ENCODE data around the gene PIK3C2G. TPM values are rescaled to one million over a fixed set of nuclear protein-coding genes. Genes with fewer than 3 reads are reported as not detected.

PIK3C2G gene
- total RNA-seq, 2 experiments from 2014 or later = not detected

GRCh38 chr12:18281941-18282340 is 20.6 kb downstream of the PIK3C2G start:
- Histone ChIP-seq H3K4me3 (ENCODE audit: low read depth, low read length, poor library complexity, severe bottlenecking) (no peak overlapping the region), H2AFZ (ENCODE audit: low read length) (no peak overlapping the region), H3K36me3 (ENCODE audit: insufficient read depth, low read length) (no peaks in the 10 kb centered on the region), H3K27ac (ENCODE audit: low read depth, low read length, poor library complexity, severe bottlenecking) (no peak overlapping the region), H3K4me2 (ENCODE audit: low read length) (no peak overlapping the region), H3K4me1 (ENCODE audit: insufficient read depth, low read length, poor library complexity, severe bottlenecking) (no peaks in the 10 kb centered on the region), H3K9me3 (ENCODE audit: low read length) (no peaks in the 10 kb centered on the region), H3K79me2 (ENCODE audit: insufficient read depth, low read depth, low read length) (no peaks in the 10 kb centered on the region), H4K20me1 (ENCODE audit: insufficient read depth, low read length) (no peaks in the 10 kb centered on the region), H3K9me2 (ENCODE audit: insufficient read depth, low read length) (no peaks in the 10 kb centered on the region)
- TF ChIP-seq EZH2phosphoT487 (IDR thresholded peaks at IDR 0.05; ENCODE audit: borderline replicate concordance, low read depth, low read length) = no peak
- no peak for TF ChIP-seq CTCF (conservative IDR thresholded peaks at IDR 0.05; ENCODE audit: low read length)
- no TSS peak for BruUV-seq (replicated peaks)
- intact Hi-C loops (cut with micrococcal nuclease; ENCODE audit: unreplicated experiment) = no loop called here
- CTCF ChIA-PET (ENCODE audit: unreplicated experiment) = no interaction called here
- no peak for DNase-seq (ENCODE audit: low spot score)
- POLR2A ChIA-PET = interaction anchor here (1.2 kb wide), 1 partner anchor 9 kb away, joined by 3 read pairs; no protein-coding TSS in a partner anchor

- H3K4me1 ChIP-seq (ENCODE audit: insufficient read depth, low read length, poor library complexity, severe bottlenecking) = no peaks in the 10 kb centered on the region
- ChIA-PET POLR2A (no interaction called here), CTCF (ENCODE audit: unreplicated experiment) (no interaction called here)
- no peaks in the 10 kb centered on the region for H3K9me3 ChIP-seq (ENCODE audit: low read length)
- no peak for TF ChIP-seq CTCF (conservative IDR thresholded peaks at IDR 0.05; ENCODE audit: low read length)
- intact Hi-C loops (cut with micrococcal nuclease; ENCODE audit: unreplicated experiment) = no loop called here
- no peak overlapping the region for H2AFZ ChIP-seq (ENCODE audit: low read length)
- no peak for DNase-seq (ENCODE audit: low spot score)
- H3K9me2 ChIP-seq (ENCODE audit: insufficient read depth, low read length) = no peaks in the 10 kb centered on the region
- no peak overlapping the region for H3K4me2 ChIP-seq (ENCODE audit: low read length)
- BruUV-seq (replicated peaks) = no TSS peak
- no peak overlapping the region for H3K4me3 ChIP-seq (ENCODE audit: low read depth, low read length, poor library complexity, severe bottlenecking)
- H4K20me1 ChIP-seq (ENCODE audit: insufficient read depth, low read length) = no peaks in the 10 kb centered on the region
- no peaks in the 10 kb centered on the region for H3K79me2 ChIP-seq (ENCODE audit: insufficient read depth, low read depth, low read length)
- no peaks in the 10 kb centered on the region for H3K36me3 ChIP-seq (ENCODE audit: insufficient read depth, low read length)
- no peak overlapping the region for H3K27ac ChIP-seq (ENCODE audit: low read depth, low read length, poor library complexity, severe bottlenecking)
These were observed 22.5 kb downstream of the PIK3C2G start for GRCh38 chr12:18283831-18284230.

- no peak overlapping the region for H3K27ac ChIP-seq (ENCODE audit: low read depth, low read length, poor library complexity, severe bottlenecking)
- H2AFZ ChIP-seq (ENCODE audit: low read length) = no peak overlapping the region
- CTCF ChIA-PET (ENCODE audit: unreplicated experiment) = no interaction called here
- intact Hi-C loops (cut with micrococcal nuclease; ENCODE audit: unreplicated experiment) = no loop called here
- no peak for DNase-seq (ENCODE audit: low spot score)
- BruUV-seq (replicated peaks) = no TSS peak
- no peaks in the 10 kb centered on the region for H3K79me2 ChIP-seq (ENCODE audit: insufficient read depth, low read depth, low read length)
- no peak overlapping the region for H3K4me2 ChIP-seq (ENCODE audit: low read length)
- H4K20me1 ChIP-seq (ENCODE audit: insufficient read depth, low read length) = no peaks in the 10 kb centered on the region
- H3K4me1 ChIP-seq (ENCODE audit: insufficient read depth, low read length, poor library complexity, severe bottlenecking) = no peaks in the 10 kb centered on the region
- no peak overlapping the region for H3K4me3 ChIP-seq (ENCODE audit: low read depth, low read length, poor library complexity, severe bottlenecking)
- TF ChIP-seq EZH2phosphoT487 (IDR thresholded peaks at IDR 0.05; ENCODE audit: borderline replicate concordance, low read depth, low read length) (no peak), CTCF (conservative IDR thresholded peaks at IDR 0.05; ENCODE audit: low read length) (no peak)
- H3K9me2 ChIP-seq (ENCODE audit: insufficient read depth, low read length) = no peaks in the 10 kb centered on the region
- H3K9me3 ChIP-seq (ENCODE audit: low read length) = no peaks in the 10 kb centered on the region
- no peaks in the 10 kb centered on the region for H3K36me3 ChIP-seq (ENCODE audit: insufficient read depth, low read length)
- POLR2A ChIA-PET = no interaction called here
These were observed 23.1 kb downstream of the PIK3C2G start for GRCh38 chr12:18284386-18284785.
